Psoas muscle (tissue), 8 donors: ENCODE data around the gene NR5A1. TPM values are rescaled to one million over a fixed set of nuclear protein-coding genes. Genes with fewer than 3 reads are reported as not detected.

Experiments
- ATAC-seq, 4 donors: fragments of 200-7000 bp; cut with Tn5 transposase; one replicate each; pipeline ENCODE4 v1.9.1; 2020; ENCODE audit warnings: moderate library complexity in 3 of 4, mild to moderate bottlenecking in 2 of 4
- DNase-seq, 2 donors: peaks; one replicate each; pipeline ENCODE4 v3.0.0-alpha.2; 2020
- H3K27ac ChIP-seq: fragments of 200-600 bp; one replicate; pipeline ENCODE4 v1.8.0; 2022
- H3K27me3 ChIP-seq, 3 donors: fragments of 200-600 bp in 1 of 3; one replicate each; pipeline versions ENCODE4 v1.6.1 to v1.8.0; 2013 to 2022; ENCODE audit warnings: low read length in 2 of 3, mild to moderate bottlenecking in 2 of 3, moderate library complexity in 1 of 3; ENCODE audit not compliant: insufficient read depth in 3 of 3
- H3K36me3 ChIP-seq, 2 donors: fragments of 200-600 bp in 1 of 2; one replicate each; pipeline versions ENCODE4 v1.6.1 to v1.8.0; 2013 to 2022; ENCODE audit warnings: low read depth in 1 of 2, mild to moderate bottlenecking in 1 of 2, moderate library complexity in 1 of 2; ENCODE audit not compliant: insufficient read depth in 1 of 2
- H3K4me1 ChIP-seq: fragments of 200-600 bp; one replicate; pipeline ENCODE4 v1.8.0; 2022
- H3K4me3 ChIP-seq: fragments of 200-600 bp; one replicate; pipeline ENCODE4 v1.8.0; 2022; ENCODE audit warnings: mild to moderate bottlenecking
- H3K9me3 ChIP-seq: fragments of 200-600 bp; one replicate; pipeline ENCODE4 v1.8.0; 2022
- WGBS, 3 donors: extraction: QIAGEN DNeasy Blood & Tissue Kit; methylation state at CpG; one replicate each; pipeline versions ENCODE4 v1.1.6 to v1.1.7; 2013; 5-methylcytosine and 5-hydroxymethylcytosine counted together
- intact Hi-C, 2 donors: fragments of 100-400 bp; cut with DNase I; formaldehyde crosslinking; loops; one replicate each; pipeline versions ENCODE4 v1.11.0 to v1.14.2; 2022
- polyA plus RNA-seq, 3 donors: library from polyadenylated mRNA; stranded (reverse); fragments of 200-250 nt; gene quantifications; one replicate each; pipeline ENCODE4 v1.2.3, GENCODE V29; 2013
- total RNA-seq, 4 donors: library from RNA; stranded (reverse); fragmentation: NEBNext Ultra II Directional in 2 of 4; extraction: Animal tissue kit (Norgen Biotek cat#: 25700) in 2 of 4; gene quantifications; one replicate each; pipeline versions ENCODE4 v1.2.1 to v1.2.4, GENCODE V29; 2021 to 2023
- TF ChIP-seq, protein P1 (sequence below): fragments of 200-600 bp; IDR thresholded peaks from one replicate; pipeline ENCODE4 v1.8.0; 2022; ENCODE audit warnings: antibody characterized with exemption
- donor health status: healthy with polysubstance abuse.
- donor health status: DM: no; HTN: no; CAD: no; lungs with moderate emphysema.
- donor health status: Bipolar disorder and iron deficiency.
- donor health status: healthy.
- donor health status: DM: yes; HTN: yes; CAD: no.
- donor health status: DM: no; HTN: no; CAD: no.
- donor health status: DM: no; HTN: no; CAD: no.
- donor health status: DM: yes; HTN: yes; CAD: no.

Gene NR5A1
- total and polyA plus RNA-seq, 7 donors, result 0.01 to 0.75 (median 0.35) TPM; not detected in 3

GRCh38 chr9:124454296-124454695 lies 52.9 kb downstream of the NR5A1 start:
- Histone ChIP-seq H3K36me3 (no peaks in the 10 kb centered on the region), H3K4me3 (no peak overlapping the region), H3K9me3 (no peaks in the 10 kb centered on the region), H3K27me3 (peaks cover 0 to 50% (median 24%) of the 10 kb centered on the region in 3 donors), H3K27ac (no peak overlapping the region), H3K4me1 (no peaks in the 10 kb centered on the region)
- ATAC-seq (no peak), DNase-seq (no peak)
- intact Hi-C loops, result no loop called here
- TF ChIP-seq, protein P1, sequence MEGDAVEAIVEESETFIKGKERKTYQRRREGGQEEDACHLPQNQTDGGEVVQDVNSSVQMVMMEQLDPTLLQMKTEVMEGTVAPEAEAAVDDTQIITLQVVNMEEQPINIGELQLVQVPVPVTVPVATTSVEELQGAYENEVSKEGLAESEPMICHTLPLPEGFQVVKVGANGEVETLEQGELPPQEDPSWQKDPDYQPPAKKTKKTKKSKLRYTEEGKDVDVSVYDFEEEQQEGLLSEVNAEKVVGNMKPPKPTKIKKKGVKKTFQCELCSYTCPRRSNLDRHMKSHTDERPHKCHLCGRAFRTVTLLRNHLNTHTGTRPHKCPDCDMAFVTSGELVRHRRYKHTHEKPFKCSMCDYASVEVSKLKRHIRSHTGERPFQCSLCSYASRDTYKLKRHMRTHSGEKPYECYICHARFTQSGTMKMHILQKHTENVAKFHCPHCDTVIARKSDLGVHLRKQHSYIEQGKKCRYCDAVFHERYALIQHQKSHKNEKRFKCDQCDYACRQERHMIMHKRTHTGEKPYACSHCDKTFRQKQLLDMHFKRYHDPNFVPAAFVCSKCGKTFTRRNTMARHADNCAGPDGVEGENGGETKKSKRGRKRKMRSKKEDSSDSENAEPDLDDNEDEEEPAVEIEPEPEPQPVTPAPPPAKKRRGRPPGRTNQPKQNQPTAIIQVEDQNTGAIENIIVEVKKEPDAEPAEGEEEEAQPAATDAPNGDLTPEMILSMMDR, result no peak
- WGBS, 3 donors, result 73 to 78% (median 74%) methylated on average over 9 of the region's 9 CpGs

GRCh38 chr9:124453586-124454191 lies 53.5 kb downstream of the NR5A1 start:
- DNase-seq, result no peak
- 21 to 29% (median 23%) methylated on average over 22 to 35 of the region's 35 CpGs for WGBS, 3 donors
- no peak overlapping the region for H3K27ac ChIP-seq
- no peaks in the 10 kb centered on the region for H3K9me3 ChIP-seq
- H3K4me3 ChIP-seq, result peak overlapping the region; percentile 49
- ATAC-seq, result no peak
- TF ChIP-seq, protein P1, result no peak
- intact Hi-C loops, result no loop called here
- H3K36me3 ChIP-seq, result no peaks in the 10 kb centered on the region
- peaks cover 0 to 54% (median 24%) of the 10 kb centered on the region in 3 donors for H3K27me3 ChIP-seq
- no peaks in the 10 kb centered on the region for H3K4me1 ChIP-seq

DNA sequence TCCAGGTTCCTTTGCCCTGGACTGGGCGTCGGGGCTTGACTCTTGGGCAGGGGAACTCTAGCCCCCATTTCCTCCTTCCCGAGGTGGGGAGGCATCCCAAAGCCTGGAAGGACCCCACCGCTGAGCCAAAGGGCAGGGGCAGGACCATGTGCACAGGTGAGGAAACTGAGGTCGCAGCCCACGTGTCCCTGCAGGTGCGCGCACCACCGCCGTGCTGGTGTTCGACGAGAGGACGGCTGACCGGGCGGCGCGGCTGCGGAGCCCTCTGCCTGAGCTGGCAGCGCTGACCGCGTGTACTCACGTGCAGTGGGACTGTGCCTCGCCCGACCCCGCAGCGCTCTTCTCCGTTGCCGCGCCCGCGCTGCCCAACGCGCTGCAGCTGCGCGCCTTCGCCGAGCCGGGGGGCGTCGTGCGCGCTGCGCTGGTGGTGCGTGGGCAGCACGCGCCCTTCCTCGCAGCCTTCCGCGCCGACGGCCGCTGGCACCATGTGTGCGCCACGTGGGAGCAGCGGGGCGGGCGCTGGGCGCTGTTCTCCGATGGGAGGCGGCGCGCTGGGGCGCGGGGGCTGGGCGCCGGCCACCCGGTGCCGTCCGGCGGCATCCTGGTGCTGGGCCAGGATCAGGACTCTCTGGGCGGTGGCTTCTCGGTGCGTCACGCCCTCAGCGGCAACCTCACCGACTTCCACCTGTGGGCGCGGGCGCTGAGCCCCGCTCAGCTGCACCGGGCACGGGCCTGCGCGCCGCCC lies 54.2 kb downstream of the NR5A1 start:
- 25 to 32% (median 28%) methylated on average over 41 to 85 of the region's 85 CpGs for WGBS, 3 donors
- no peak for ATAC-seq
- TF ChIP-seq, protein P1, result no peak
- intact Hi-C loops, result no loop called here
- no peaks in the 10 kb centered on the region for H3K36me3 ChIP-seq
- H3K27ac ChIP-seq, result no peak overlapping the region
- H3K27me3 ChIP-seq, result peaks cover 0 to 54% (median 24%) of the 10 kb centered on the region in 3 donors
- H3K4me1 ChIP-seq, result no peaks in the 10 kb centered on the region
- no peaks in the 10 kb centered on the region for H3K9me3 ChIP-seq
- peak overlapping the region; percentile 49 for H3K4me3 ChIP-seq
- DNase-seq, result no peak

DNA sequence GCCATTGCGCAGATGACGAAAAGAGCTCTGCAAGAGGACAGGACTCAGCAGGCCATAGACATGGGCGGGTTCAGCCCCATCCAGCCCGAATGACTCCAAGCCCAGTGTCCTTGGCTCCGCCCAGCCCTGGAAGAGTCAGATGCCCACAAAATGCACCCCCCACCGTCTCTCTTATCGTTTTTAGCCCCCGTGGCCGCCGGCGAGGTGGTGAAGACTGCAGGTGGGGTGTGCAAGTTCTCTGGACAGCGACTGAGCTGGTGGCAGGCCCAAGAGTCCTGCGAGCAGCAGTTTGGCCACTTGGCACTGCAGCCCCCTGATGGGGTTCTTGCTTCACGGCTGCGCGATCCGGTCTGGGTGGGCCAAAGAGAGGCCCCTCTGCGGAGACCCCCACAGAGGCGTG lies 54.9 kb downstream of the NR5A1 start:
- DNase-seq, result no peak
- WGBS, 3 donors, result 75 to 81% (median 79%) methylated on average over 17 to 19 of the region's 19 CpGs
- no peaks in the 10 kb centered on the region for H3K36me3 ChIP-seq
- H3K27ac ChIP-seq, result no peak overlapping the region
- TF ChIP-seq, protein P1, result no peak
- intact Hi-C loops, result no loop called here
- H3K4me3 ChIP-seq, result no peak overlapping the region
- H3K4me1 ChIP-seq, result no peaks in the 10 kb centered on the region
- ATAC-seq, result no peak
- H3K27me3 ChIP-seq, result peaks cover 0 to 54% (median 24%) of the 10 kb centered on the region in 3 donors
- no peaks in the 10 kb centered on the region for H3K9me3 ChIP-seq
